Kidney (tissue), 14 donors: ENCODE data around the gene GAS2L2. TPM values are rescaled to one million over a fixed set of nuclear protein-coding genes. Genes with fewer than 3 reads are reported as not detected.

Source experiments
- DNase-seq, 5 donors: peaks; one replicate each; pipeline ENCODE4 v3.0.0-alpha.2; 2013 to 2020
- FAIRE-seq: peaks from 2 replicates; lab custom pipeline; 2012; peaks lifted over from hg19 to GRCh38; lab: Jason Lieb, UNC
- H3K27ac ChIP-seq, 2 donors: one replicate each; pipeline ENCODE4 v1.7.0; 2013; ENCODE audit warnings: low read depth in 2 of 2, low read length in 2 of 2, inconsistent platforms in 1 of 2
- H3K27me3 ChIP-seq: one replicate; pipeline ENCODE4 v1.7.1; 2013; ENCODE audit warnings: low read length, inconsistent platforms; ENCODE audit not compliant: control insufficient read depth, insufficient read depth
- H3K36me3 ChIP-seq, 3 donors: one replicate each; pipeline versions ENCODE4 v1.7.0 to v1.7.1; 2013; ENCODE audit warnings: low read length in 3 of 3, control low read depth in 1 of 3, inconsistent platforms in 1 of 3; ENCODE audit not compliant: insufficient read depth in 3 of 3, control insufficient read depth in 2 of 3
- H3K4me1 ChIP-seq, 3 donors: one replicate each; pipeline versions ENCODE4 v1.7.0 to v1.7.1; 2013; ENCODE audit warnings: low read length in 3 of 3, inconsistent platforms in 1 of 3, low read depth in 1 of 3; ENCODE audit not compliant: control insufficient read depth in 2 of 3, insufficient read depth in 2 of 3
- H3K4me3 ChIP-seq, 3 donors: one replicate each; pipeline versions ENCODE4 v1.7.0 to v1.8.1; 2013; ENCODE audit warnings: low read length in 3 of 3, control low read depth in 1 of 3, inconsistent platforms in 1 of 3
- H3K9ac ChIP-seq, 3 donors: one replicate each; pipeline versions ENCODE4 v1.7.0 to v1.7.1; 2013; ENCODE audit warnings: low read length in 3 of 3, control low read depth in 1 of 3, inconsistent platforms in 1 of 3
- H3K9me3 ChIP-seq, 3 donors: one replicate each; pipeline versions ENCODE4 v1.7.0 to v1.7.1; 2013; ENCODE audit warnings: low read length in 3 of 3, control low read depth in 1 of 3, inconsistent platforms in 1 of 3; ENCODE audit not compliant: control insufficient read depth in 2 of 3, insufficient read depth in 1 of 3
- intact Hi-C: fragments of 100-400 bp; cut with DNase I; formaldehyde crosslinking; loops from one replicate; pipeline ENCODE4 v1.11.1; 2022
- polyA plus RNA-seq: library from polyadenylated mRNA; stranded (reverse); fragments of 350-450 nt; fragmentation: Illumina TruSeq; extraction: RNeasy Lipid Tissue Mini Kit (QIAGEN cat#74804); gene quantifications from one replicate; pipeline ENCODE4 v1.2.3, GENCODE V29; 2014; ENCODE audit warnings: low read depth, low replicate concordance; ENCODE audit not compliant: insufficient read depth
- total RNA-seq: library from RNA; stranded (reverse); fragmentation: NEBNext Ultra II Directional; extraction: Animal tissue kit (Norgen Biotek cat#: 25700); gene quantifications from one replicate; pipeline ENCODE4 v1.2.1, GENCODE V29; 2021
- TF ChIP-seq, protein P1 (sequence below): IDR thresholded peaks from 3 replicates; pipeline ENCODE4 v1.5.1; 2012; ENCODE audit warnings: mild to moderate bottlenecking, moderate library complexity, borderline replicate concordance; ENCODE audit not compliant: insufficient read depth; ENCODE audit errors: extremely low read depth
- donor health status: control.
- donor health status: control.
- donor health status: control.
- donor health status: control.
- donor health status: control.
- donor health status: DM: yes; HTN: yes; CAD: no.
- donor health status: Normal renal cell carcinoma (clear cell type).

The GAS2L2 gene
- total and polyA plus RNA-seq, 2 donors from 2014 or later: not detected

DNA sequence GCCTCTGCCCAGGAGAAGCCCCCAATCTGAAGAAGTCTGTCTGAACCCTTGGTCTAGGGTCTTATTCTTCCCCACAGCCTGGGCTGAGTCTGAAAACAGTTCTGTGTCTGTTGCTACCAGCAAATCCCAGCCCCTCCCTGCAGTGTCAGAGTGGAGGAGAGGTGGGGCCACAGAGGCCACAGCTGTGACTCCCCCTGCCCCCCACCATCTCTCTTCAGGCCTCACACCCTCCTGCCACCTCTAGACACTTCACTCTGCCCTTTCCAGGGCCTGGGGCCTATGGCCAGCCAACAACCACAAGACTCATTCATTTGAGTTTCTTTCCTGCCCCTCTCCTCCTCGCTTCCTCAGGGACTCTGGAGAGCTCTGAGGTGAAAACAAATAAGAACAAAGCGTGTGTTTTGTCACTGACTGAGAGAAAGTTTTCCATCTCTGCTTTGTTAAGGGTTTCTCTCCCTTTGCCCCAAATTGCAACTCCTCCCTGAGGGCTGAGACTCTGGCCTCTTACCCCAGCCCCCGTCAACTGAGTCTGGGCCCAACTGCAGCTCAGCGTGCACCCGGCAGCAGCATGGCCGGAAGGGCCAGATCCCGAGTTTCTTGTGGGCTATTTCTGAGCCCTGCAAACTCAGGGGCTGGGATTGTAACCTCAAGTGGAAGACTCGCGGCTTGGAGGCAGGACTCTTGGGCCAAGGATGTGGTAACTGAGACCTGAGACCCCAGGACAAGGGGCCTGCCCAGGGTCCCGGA is 20.8 kb upstream of the GAS2L2 start:
- H3K4me1 ChIP-seq: no peaks in the 10 kb centered on the region
- no peaks in the 10 kb centered on the region for H3K9me3 ChIP-seq
- no peak overlapping the region for H3K27ac ChIP-seq
- TF ChIP-seq, protein P1, sequence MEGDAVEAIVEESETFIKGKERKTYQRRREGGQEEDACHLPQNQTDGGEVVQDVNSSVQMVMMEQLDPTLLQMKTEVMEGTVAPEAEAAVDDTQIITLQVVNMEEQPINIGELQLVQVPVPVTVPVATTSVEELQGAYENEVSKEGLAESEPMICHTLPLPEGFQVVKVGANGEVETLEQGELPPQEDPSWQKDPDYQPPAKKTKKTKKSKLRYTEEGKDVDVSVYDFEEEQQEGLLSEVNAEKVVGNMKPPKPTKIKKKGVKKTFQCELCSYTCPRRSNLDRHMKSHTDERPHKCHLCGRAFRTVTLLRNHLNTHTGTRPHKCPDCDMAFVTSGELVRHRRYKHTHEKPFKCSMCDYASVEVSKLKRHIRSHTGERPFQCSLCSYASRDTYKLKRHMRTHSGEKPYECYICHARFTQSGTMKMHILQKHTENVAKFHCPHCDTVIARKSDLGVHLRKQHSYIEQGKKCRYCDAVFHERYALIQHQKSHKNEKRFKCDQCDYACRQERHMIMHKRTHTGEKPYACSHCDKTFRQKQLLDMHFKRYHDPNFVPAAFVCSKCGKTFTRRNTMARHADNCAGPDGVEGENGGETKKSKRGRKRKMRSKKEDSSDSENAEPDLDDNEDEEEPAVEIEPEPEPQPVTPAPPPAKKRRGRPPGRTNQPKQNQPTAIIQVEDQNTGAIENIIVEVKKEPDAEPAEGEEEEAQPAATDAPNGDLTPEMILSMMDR: no peak
- H3K9ac ChIP-seq: no peak overlapping the region
- intact Hi-C loops: no loop called here
- H3K36me3 ChIP-seq: no peaks in the 10 kb centered on the region
- no peak for DNase-seq
- no peak overlapping the region for H3K4me3 ChIP-seq
- FAIRE-seq: no peak
- H3K27me3 ChIP-seq: no peaks in the 10 kb centered on the region

DNA sequence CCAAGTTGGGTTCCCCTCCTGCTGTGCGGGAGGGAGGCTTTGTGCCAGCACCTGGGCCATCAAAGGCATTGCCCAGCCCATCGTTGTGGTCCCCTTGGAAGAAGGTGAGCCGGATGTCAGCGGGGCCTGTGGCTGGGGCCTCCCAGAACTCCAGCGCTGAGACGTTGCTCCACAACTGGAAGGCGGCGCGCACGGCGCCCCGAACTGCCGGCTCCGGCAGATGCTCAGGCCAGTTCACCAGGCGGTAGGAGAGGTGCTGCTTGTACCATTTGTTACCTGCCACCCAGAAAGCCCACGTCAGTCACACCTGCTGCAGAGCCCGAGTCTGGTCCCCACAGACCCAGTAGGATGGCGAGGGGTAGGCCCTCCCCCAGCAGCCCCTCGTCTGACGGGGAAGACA is 20.1 kb upstream of the GAS2L2 start:
- TF ChIP-seq, protein P1: no peak

DNA sequence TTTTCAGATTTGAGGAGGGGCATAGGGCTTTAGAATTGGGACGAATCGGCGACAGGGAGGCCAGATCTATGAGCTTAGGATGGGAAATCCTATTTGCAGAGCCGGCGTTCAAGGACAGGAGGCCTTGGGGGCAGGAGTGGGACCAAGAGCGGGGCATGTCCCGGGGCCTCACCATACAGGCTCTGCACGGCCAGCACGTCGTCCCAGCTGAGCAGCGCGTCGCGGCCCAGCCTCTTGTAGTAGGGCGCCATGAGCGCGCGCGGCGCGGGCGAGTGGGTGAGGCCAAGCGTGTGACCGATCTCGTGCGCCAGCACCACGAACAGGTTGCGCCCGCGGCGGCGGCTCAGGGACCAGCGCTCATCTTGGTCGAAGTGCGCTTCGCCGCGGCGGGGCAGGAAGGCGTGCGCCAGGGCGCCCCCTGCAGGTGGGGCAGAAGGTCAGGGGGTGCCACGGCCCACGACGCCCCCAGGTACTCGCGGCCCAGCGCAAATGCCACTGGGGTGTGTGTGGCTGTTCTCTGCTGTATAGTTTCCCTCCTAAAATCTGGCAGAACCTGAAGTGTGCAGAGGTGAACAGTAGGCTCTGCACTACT is 17.0 kb upstream of the GAS2L2 start:
- no peak for FAIRE-seq
- no peaks in the 10 kb centered on the region for H3K4me1 ChIP-seq

More for the DNA sequence above, 20.1 kb upstream of the GAS2L2 start:
- H3K4me3 ChIP-seq: no peak overlapping the region
- no peaks in the 10 kb centered on the region for H3K9me3 ChIP-seq
- DNase-seq (no peak), FAIRE-seq (no peak)
- no peaks in the 10 kb centered on the region for H3K4me1 ChIP-seq
- H3K36me3 ChIP-seq: no peaks in the 10 kb centered on the region
- intact Hi-C loops: no loop called here
- H3K27ac ChIP-seq: no peak overlapping the region
- no peaks in the 10 kb centered on the region for H3K27me3 ChIP-seq
- no peak overlapping the region for H3K9ac ChIP-seq

More for the DNA sequence above, 17.0 kb upstream of the GAS2L2 start:
- H3K36me3 ChIP-seq: no peaks in the 10 kb centered on the region
- DNase-seq: no peak
- no peaks in the 10 kb centered on the region for H3K27me3 ChIP-seq
- intact Hi-C loops: loop anchor here (5.0 kb wide), 1 partner anchor 37 kb away; the partner anchor contains the start of gene TAF15
- no peak overlapping the region for H3K27ac ChIP-seq
- H3K9me3 ChIP-seq: no peaks in the 10 kb centered on the region
- TF ChIP-seq, protein P1: no peak
- no peak overlapping the region for H3K9ac ChIP-seq
- no peak overlapping the region for H3K4me3 ChIP-seq
